HFFc6 (cell line): ENCODE data around the gene GLOD4. TPM values are rescaled to one million over a fixed set of nuclear protein-coding genes. Genes with fewer than 3 reads are reported as not detected.
A peak's percentile ranks its signal among the peaks of the same experiment; 100 is the strongest.

Experiments
- DNase-seq: peaks from one replicate; pipeline ENCODE4 v3.0.0-alpha.2; 2018
- H3K27ac Mint-ChIP-seq: 2 replicates; pipeline ENCODE4 v1.8.0; 2020; ENCODE audit warnings: mild to moderate bottlenecking, mixed read lengths
- H3K27me3 Mint-ChIP-seq: 2 replicates; pipeline ENCODE4 v1.8.0; 2021; ENCODE audit warnings: mild to moderate bottlenecking, moderate library complexity, mixed read lengths; ENCODE audit not compliant: insufficient read depth
- H3K36me3 Mint-ChIP-seq: 2 replicates; pipeline ENCODE4 v1.8.0; 2021; ENCODE audit warnings: low read depth, mixed read lengths
- H3K4me1 Mint-ChIP-seq: 2 replicates; pipeline ENCODE4 v1.8.0; 2020; ENCODE audit warnings: low read depth, mixed read lengths
- H3K4me3 Mint-ChIP-seq: 2 replicates; pipeline ENCODE4 v1.8.0; 2020; ENCODE audit warnings: mild to moderate bottlenecking, moderate library complexity, mixed read lengths
- H3K9me3 Mint-ChIP-seq: 2 replicates; pipeline ENCODE4 v1.8.0; 2020; ENCODE audit warnings: mild to moderate bottlenecking, mixed read lengths
- total RNA-seq, 6 experiments: library from RNA; stranded (reverse); fragmentation: NEBNext Ultra II Directional; extraction: Animal tissue kit (Norgen Biotek cat#: 25700); gene quantifications; 2 replicates in 1 of 6; 3 replicates in 5 of 6; pipeline ENCODE4 v1.2.3, GENCODE V29; 2021
- TF ChIP-seq, protein P1 (sequence below): fragments of 200-600 bp; sonication (generic); IDR thresholded peaks from 2 replicates; pipeline ENCODE4 v1.5.0; 2021; ENCODE audit warnings: antibody characterized with exemption, mild to moderate bottlenecking

The GLOD4 gene
- total RNA-seq, 6 experiments from 2014 or later = 43.8 to 57.9 (median 48.6) TPM

DNA sequence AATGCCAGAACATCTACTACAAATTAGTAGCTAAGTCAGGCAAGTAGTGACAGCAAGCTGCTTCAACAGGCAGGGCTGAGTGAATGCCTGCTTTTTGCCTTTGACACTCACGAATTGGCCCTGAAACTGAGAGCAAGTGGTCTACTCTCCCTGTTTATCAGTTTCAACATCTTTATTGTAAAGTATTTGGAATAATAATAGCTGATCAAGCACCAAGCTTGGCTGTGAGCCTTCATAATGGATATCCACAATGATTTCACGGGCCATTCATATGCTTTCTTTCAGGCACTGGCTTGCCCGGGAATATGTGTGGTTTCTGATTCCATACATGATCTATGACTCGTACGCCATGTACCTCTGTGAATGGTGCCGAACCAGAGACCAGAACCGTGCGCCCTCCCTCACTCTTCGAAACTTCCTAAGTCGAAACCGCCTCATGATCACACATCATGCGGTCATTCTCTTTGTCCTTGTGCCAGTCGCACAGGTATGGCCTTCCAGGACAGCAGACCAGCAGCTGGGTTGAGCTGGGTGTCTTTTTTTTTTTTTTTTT is 44.4 kb downstream of the GLOD4 start:
- Mint-ChIP-seq H3K36me3 (peaks cover 47% of the 10 kb centered on the region), H3K4me1 (peaks cover 12% of the 10 kb centered on the region), H3K4me3 (no peak overlapping the region), H3K27ac (no peak overlapping the region), H3K9me3 (no peaks in the 10 kb centered on the region), H3K27me3 (no peaks in the 10 kb centered on the region; the same call in 1 of the 2 replicates)
- DNase-seq = no peak
- TF ChIP-seq, protein P1, sequence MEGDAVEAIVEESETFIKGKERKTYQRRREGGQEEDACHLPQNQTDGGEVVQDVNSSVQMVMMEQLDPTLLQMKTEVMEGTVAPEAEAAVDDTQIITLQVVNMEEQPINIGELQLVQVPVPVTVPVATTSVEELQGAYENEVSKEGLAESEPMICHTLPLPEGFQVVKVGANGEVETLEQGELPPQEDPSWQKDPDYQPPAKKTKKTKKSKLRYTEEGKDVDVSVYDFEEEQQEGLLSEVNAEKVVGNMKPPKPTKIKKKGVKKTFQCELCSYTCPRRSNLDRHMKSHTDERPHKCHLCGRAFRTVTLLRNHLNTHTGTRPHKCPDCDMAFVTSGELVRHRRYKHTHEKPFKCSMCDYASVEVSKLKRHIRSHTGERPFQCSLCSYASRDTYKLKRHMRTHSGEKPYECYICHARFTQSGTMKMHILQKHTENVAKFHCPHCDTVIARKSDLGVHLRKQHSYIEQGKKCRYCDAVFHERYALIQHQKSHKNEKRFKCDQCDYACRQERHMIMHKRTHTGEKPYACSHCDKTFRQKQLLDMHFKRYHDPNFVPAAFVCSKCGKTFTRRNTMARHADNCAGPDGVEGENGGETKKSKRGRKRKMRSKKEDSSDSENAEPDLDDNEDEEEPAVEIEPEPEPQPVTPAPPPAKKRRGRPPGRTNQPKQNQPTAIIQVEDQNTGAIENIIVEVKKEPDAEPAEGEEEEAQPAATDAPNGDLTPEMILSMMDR = no peak

- DNase-seq = no peak
- H3K9me3 Mint-ChIP-seq = no peaks in the 10 kb centered on the region
- TF ChIP-seq, protein P1 = no peak
- H3K36me3 Mint-ChIP-seq = peaks cover 25% of the 10 kb centered on the region
- H3K27ac Mint-ChIP-seq = peak overlapping the region; percentile 86
- H3K4me3 Mint-ChIP-seq = peak overlapping the region; percentile 97
- no peaks in the 10 kb centered on the region; the same call in 1 of the 2 replicates for H3K27me3 Mint-ChIP-seq
- peaks cover 23% of the 10 kb centered on the region for H3K4me1 Mint-ChIP-seq
Measured at GRCh38 chr17:733743-734142, 48.3 kb downstream of the GLOD4 start.

GRCh38 chr17:732902-733720 is 49.0 kb downstream of the GLOD4 start:
- peak; percentile 30 for DNase-seq
- Mint-ChIP-seq H3K27ac (peak overlapping the region; percentile 86), H3K36me3 (peaks cover 20% of the 10 kb centered on the region), H3K27me3 (no peaks in the 10 kb centered on the region; the same call in 1 of the 2 replicates), H3K4me1 (peaks cover 23% of the 10 kb centered on the region), H3K9me3 (no peaks in the 10 kb centered on the region), H3K4me3 (peak overlapping the region; percentile 97)
- TF ChIP-seq, protein P1 = no peak

DNA sequence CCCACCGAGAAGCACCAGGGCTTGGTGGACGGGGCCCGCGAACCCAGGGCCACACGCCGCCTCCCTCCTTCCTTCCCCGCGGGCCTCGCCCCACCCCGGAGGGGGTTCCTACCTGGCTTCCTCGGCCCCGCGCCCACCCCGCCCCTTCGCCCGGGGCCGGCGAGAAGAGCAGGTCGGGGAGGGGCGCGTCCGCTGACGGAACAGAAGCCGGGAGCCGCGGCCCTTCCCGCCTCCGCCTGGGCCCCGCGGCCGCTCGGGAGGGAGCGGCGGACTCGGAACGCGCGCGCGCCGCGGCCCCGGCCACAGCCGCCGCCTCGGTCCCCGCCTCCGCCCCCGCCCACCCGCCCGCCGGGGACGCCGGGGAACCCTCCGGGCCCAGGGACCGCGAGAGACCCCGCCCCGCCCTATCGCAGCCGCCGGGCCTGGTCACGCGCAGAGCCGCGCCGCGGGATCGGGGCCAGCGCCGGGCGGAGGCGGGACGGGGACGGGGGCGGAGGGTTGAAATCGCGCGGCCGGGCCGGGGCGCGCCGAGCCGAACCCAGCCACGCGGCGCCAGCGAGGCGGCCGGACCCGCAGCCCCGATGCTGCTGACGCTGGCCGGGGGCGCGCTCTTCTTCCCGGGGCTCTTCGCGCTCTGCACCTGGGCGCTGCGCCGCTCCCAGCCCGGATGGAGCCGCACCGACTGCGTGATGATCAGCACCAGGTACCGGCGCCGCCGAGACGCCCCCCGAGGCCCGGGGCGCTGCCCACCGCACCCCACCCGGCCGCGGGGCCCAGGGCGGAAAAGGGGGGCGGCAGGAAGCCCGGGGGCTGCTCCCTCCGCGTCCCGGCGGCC is 49.8 kb downstream of the GLOD4 start, which contains the start of gene TLCD3A:
TSS of gene TLCD3A (plus strand) at position 530 of the 835 bp plus-strand sequence. CDS start at position 582, 52 bp downstream.
- Mint-ChIP-seq H3K4me3 (peak within 1 kb of the TSS; percentile 97), H3K36me3 (peaks cover 20% of the 10 kb centered on the region), H3K27ac (peak within 1 kb of the TSS; percentile 86), H3K27me3 (no peaks in the 10 kb centered on the region; the same call in 1 of the 2 replicates), H3K9me3 (no peaks in the 10 kb centered on the region), H3K4me1 (peaks cover 23% of the 10 kb centered on the region)
- TF ChIP-seq, protein P1 = no peak
- DNase-seq = peak; percentile 49

- H3K36me3 Mint-ChIP-seq = peaks cover 20% of the 10 kb centered on the region
- peak overlapping the region; percentile 82 for H3K4me3 Mint-ChIP-seq
- no peak for DNase-seq
- H3K4me1 Mint-ChIP-seq = peaks cover 23% of the 10 kb centered on the region
- H3K9me3 Mint-ChIP-seq = no peaks in the 10 kb centered on the region
- TF ChIP-seq, protein P1 = no peak
- H3K27ac Mint-ChIP-seq = no peak overlapping the region
- H3K27me3 Mint-ChIP-seq = no peaks in the 10 kb centered on the region; the same call in 1 of the 2 replicates
Measured at GRCh38 chr17:731644-732066, 50.4 kb downstream of the GLOD4 start.
